Right ventricle myocardium inferior (tissue), 1 donor: ENCODE results near the gene FAM168A. TPM values are rescaled to one million over a fixed set of nuclear protein-coding genes. Genes with fewer than 3 reads are reported as not detected.

Experiments used
- ATAC-seq: fragments of 200-7000 bp; cut with Tn5 transposase; one replicate; pipeline ENCODE4 v1.9.1; 2020; ENCODE audit warnings: mild to moderate bottlenecking, moderate library complexity
- DNase-seq: peaks from one replicate; pipeline ENCODE4 v3.0.0; 2021; ENCODE audit errors: missing footprints
- intact Hi-C: fragments of 100-400 bp; cut with DNase I; formaldehyde crosslinking; loops from one replicate; pipeline ENCODE4 v1.11.0; 2022
- total RNA-seq: library from RNA; stranded (reverse); fragmentation: NEBNext Ultra II Directional; extraction: Animal tissue kit (Norgen Biotek cat#: 25700); gene quantifications from one replicate; pipeline ENCODE4 v1.2.1, GENCODE V29; 2021
- donor health status: DM: no; HTN: yes; CAD: no; lungs with severe emphysema.

FAM168A gene
- total RNA-seq, 1 donor from 2014 or later = 26.2 TPM

DNA sequence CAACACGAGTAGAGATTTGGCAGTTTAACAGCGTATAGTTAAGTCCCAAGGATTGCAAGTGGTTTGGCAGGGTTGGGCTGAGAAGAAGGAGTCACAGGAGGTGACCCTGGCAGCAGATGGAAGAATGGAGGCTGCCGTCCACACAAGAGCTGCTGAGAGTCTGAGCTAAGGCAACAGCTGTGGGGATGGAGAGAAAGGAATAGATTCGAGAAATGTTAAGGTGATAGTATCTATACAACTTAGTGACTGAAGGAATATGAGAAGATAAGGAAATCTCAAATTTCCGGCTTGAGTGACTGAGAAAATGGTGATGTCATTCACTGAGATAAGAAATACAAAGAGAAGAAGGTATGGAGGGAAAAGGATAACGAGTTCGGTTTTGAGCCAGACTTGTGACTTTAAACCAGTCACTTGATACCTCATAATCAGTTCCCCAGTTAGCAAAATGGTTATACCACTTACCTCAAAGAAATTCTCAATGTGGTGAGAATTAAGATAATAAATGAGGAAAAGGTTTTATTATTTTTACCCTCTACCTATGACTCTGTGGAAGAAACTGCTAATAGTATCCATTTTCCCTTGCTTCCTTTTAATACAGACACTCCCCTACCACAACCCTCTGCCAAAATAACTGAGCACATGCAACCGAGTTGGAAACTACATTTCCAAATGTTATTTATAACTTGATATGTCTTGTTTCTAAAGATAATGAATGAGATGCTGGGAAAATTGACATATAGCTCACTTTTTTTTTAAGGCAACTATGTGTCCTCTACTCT, 30.7 kb downstream of the FAM168A start:
- peak; percentile 39 for DNase-seq
- ATAC-seq = peak; percentile 31
- intact Hi-C loops = no loop called here

DNA sequence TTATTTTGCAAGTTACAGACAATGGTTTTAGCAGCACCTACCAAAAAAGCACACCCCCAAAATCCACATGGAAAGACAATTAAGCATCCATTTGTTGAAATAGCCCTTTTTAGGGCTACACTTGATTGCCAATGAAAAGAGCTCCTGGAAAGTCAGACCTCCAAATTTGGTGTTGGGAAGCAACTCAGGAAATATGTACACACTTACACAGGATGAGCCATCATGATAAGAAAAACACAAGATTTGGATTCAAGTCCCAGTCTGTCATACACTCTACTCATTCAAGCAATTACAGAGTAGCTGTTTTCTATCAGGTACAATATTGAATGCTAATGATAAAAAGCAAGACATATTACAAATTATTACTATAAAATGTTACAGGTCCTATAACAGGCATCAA, 31.5 kb downstream of the FAM168A start:
- intact Hi-C loops = no loop called here
- no peak for DNase-seq
- ATAC-seq = no peak

DNA sequence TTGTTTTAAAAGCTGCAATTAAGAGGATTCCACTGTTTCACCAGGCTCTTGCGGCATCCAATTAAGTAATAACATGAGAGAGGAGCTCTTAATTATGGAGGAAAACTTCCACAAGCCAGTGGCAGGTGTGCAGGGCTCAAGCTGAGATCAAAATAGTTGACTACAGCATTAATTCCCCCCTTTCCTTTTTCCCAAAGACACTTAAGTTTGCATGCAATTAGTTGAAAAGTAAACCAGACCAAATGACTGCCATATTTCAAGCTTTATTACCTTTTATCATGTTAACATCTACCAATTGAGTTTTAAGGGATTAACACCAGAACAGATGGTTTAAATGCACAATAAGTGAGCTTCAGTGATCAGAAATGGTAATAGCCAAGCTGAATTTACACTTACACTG, 32.1 kb downstream of the FAM168A start:
- intact Hi-C loops = no loop called here
- DNase-seq = no peak

DNA sequence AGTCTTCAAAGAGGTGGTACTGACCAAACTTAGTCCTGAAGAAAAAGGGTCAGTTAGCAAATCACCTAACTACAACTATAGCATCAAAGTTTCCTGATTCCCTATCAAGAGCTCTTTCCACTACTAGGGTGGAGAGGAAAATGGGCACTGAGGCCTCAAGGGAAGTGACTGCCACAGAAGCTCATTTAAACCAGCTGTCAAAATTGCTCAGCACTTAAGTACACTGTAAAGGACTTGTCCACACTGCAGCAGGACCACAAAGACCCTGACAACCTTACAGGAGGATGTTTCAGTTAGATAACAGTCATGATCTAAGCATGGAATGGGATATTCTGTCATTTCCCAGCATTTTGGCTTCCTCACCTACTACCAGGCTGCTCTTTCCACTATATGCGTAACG, 33.0 kb downstream of the FAM168A start:
- intact Hi-C loops = no loop called here
- ATAC-seq = no peak
- no peak for DNase-seq

More for the DNA sequence above, 32.1 kb downstream of the FAM168A start:
- ATAC-seq = no peak

DNA sequence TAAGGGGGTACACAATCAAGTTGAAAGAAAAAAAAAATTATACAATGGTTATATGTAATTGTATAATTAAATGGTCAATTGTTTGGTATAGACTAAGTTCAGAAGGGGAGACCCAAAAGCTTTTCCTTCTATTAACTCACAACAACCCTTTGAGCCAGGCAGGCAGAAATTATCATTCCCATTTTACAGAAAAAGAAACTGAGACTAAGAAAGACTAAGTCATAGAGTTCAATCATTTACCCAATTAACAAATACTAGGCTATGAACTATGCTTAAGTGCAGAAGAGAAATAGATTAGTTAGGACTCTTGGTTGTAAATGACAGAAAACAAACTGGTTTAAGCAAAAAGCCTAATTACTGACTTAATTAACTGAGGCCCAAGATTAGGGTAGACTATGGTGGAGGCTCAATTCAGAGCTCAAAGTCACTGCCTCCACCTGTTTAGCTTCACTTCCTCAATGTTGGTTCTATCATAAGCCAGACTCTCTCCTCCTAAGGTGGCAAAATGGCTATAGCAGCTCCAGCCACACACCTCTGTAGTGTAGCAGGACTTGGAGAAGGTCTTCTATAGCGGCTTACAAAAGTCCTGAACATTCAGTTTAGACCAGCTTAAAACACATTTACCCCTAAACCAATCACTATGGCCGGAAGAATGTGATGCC, 34.2 kb downstream of the FAM168A start:
- DNase-seq (no peak), ATAC-seq (no peak)
- intact Hi-C loops = no loop called here

DNA sequence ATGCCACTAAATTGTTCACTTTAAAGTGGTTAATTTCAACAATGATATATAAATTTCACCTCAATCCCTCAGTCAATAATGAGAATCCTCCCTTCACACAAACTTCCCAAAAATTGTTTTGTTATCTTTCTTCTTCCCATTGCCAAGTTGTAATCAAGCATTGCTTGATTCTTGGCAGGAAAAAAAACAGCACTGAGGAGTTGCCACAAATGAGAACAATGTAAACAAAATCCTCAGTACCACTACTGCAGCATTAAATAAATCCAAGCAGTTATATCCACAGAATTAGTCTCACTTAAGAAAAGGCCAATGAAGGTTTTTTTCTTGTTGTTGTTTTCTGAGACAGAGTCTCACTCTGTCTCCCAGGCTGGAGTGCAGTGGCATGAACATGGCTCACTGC, 38.2 kb downstream of the FAM168A start:
- no peak for ATAC-seq
- DNase-seq = no peak
- intact Hi-C loops = no loop called here

DNA sequence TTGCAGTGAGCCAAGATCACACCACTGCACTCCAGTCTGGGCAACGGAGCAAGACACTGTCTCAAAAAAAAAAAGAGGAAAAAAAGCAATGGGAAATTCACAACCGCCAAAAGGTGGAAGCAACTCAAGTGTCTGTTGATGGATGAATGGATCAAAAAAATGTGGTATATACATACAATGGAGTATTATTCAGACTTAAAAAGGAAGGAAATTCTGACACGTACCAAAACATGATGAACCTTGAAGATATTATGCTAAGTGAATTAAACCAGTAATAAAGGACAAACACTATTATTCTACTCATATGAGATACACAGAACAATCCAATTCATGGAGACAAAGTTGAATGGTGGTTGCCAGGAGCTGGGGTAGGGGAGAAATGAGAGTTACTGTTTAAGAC, 40.9 kb downstream of the FAM168A start:
- ATAC-seq = no peak

DNA sequence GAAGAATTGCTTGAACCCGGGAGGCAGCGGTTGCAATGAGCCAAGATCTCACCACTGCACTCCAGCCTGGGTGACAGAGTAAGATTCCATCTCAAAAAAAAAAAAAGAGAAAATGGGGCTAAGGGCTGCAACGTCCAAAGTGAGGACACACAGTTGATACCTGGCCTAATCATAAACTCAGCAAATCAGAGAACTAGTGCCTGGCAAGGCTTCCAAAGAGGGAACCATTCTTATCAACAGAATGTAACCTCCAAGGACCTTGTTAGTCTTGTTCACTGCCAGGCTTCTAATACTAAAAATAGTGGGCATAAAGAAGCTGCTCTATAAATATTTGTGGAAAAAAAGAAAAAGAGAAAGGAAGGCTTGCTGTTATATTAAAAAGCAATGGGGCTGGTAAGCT, 42.3 kb downstream of the FAM168A start:
- ATAC-seq = peak; percentile 74
- intact Hi-C loops = no loop called here
- no peak for DNase-seq

More for the DNA sequence above, 40.9 kb downstream of the FAM168A start:
- no peak for DNase-seq
- intact Hi-C loops = no loop called here

DNA sequence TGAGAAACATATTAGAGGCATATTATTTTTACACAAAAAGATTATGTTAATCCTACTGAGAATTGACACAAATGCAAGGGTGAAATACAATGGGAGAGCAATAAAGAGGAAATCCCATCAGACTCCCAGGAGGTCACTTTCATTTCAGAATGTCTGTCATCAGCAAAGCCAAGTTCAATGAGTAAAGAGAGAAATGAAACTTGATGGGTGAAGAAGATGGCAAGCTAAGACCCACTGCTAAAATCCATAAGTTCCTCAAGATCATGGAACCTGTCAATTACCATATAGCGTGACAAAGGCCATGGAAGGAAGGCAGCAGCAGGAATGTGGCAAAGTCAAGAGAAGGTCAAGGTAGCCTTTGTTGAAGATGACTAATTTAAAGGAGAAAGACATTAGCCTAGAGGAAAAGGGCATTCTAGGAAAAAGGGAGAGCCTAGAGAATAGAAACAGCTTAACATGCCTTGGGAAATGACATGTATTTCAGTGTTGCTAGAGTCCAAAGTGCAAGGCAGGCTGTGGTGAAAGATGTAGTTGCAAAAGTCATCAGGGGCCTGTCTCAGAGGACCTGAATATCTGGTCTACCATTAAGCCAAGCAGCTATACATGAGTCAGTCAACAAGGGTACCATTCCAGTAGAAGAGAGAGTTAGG, 43.1 kb downstream of the FAM168A start:
- no peak for DNase-seq
- no peak for ATAC-seq
- intact Hi-C loops = no loop called here

DNA sequence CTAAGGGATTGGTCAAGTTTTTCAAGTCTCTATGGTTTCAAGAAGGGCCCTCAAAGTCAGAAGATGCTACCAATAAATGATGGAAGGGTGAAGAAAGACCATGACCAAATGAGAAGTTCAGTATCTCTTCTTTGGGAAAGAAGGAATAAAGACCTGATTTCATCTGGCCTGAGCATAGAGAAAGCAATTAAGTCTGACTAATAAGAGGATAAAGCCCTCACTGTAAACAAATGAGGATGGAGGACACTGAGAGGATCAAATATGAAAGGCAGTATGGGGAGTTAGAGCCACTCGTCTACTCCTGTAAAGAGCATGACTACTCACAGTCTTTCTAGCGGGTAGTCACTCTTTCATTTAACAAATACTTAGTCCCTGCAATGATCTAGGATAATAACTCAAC, 44.6 kb downstream of the FAM168A start:
- DNase-seq (no peak), ATAC-seq (no peak)
- intact Hi-C loops = no loop called here

DNA sequence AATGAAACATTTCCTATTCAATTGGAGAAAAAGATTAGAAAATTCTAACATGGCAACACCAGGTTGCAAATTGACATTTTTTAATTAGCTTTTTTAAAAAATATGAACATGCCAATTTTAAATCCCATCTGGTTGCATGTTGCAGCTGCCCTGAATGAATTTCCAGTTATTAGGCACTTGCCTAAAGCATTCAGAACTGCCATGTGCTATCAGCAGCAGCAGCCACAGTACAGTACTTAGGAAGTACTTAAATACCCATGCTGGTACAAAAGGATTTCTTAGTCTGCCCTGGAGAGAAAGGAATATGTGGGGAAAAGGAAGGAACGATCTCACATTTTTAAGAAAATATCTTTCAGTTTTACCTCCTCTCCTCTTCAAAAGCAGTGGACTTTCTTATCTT, 46.2 kb downstream of the FAM168A start:
- peak; percentile 64 for ATAC-seq
- intact Hi-C loops = no loop called here
- no peak for DNase-seq

DNA sequence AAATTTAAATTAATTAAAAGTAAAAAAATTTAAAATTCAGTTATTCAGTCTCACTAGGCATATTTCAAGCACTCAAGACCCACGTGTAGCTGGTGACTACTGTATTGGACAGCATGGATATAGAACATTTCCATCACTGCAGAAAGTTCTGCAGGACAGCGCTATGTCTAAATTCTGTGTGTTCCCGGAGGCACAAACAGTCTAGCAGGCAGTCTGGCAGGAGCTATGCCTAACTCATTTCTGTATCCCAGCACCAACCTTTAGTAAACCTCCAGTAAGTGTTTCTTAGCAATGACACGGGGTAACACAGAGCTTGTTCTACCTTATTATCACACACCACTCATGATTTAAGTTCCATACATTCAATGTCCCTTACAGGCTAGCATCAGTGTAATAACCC, 48.5 kb downstream of the FAM168A start:
- ATAC-seq = peak; percentile 38
- DNase-seq = no peak
- intact Hi-C loops = no loop called here

DNA sequence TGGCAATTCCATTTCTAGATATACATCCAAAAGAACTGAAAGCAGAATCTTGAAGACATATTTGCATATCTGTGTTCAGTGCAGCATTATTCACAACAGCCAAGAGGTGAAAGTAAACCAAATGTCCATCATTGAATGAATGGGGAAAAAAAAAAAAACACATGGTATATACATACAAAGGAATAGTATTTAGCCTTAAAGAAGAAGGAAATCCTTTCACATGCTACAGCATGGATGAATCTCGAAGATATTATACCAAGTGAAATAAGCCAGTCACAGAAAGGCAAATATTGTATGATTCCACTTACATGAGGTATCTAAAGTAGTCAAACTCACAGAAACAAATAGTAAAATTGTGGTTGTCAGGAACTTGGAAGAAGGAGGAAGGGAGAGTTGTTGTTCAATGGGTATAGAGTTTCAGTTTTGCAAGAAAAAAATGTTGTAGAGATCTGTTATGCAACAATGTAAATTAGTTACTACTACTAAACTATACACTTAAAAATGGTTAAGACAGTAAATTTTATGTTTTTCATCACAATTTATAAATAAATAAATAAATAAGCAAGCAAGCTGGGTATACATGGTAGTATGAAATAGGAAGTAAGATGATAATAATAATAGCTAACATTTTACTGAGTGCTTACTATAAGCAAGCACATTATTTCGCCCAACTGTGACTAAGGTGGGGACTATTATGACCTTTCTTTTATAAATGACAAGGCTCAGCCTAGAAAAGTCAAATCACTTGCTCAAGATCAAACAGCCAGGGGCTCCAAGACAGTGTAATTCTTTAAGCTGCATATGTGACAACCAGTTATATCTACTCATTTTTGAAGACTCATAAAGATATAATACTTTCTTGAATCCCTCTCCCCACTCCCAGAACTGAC, 50.0 kb downstream of the FAM168A start:
- DNase-seq (no peak), ATAC-seq (no peak)
- intact Hi-C loops = no loop called here

DNA sequence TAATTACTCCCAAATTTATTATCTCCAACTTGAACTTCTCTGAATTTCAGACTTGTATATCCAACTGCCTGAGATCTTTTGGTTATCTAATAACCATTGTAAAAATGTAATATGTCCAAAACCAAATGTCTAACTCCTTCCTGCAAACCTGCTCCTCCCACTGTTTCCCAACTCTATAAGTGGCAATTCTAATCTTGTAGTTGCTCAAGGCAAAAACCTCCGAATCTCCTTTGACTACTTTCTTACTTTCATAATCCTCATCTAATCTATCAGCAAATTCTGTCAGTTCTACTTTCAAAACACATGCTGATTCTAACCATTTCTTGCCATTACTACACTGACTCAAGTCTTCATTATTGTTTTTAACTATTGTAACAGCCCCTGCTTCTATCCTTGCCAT, 55.7 kb downstream of the FAM168A start:
- ATAC-seq (no peak), DNase-seq (no peak)
- intact Hi-C loops = no loop called here

DNA sequence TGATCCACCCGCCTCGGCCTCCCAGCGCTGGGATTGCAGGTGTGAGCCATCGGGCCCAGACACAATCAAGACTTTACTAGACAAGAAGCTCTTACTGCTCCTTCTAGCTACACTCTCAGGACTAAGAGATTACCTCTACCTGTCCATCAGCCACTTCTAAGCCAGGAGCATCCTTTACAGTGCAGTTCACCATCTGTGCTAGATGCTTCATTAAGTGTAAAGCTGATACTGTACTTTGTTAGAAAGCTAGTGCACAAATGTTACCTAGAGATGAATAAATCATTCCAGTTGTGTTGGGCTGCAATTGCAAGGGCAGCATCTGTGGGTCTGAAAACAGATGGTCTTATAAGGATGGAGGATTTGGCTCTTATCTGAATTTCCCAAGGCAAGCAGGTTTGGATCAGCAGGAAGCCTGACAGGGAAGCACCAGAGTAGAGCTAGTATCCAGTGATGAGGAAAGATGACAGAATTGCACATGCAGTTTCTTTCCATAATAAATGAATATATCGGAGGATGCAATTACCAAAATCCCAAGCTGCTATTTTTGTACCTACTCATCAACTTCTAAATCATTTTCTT, 58.3 kb downstream of the FAM168A start:
- no peak for DNase-seq
- intact Hi-C loops = no loop called here
- no peak for ATAC-seq

DNA sequence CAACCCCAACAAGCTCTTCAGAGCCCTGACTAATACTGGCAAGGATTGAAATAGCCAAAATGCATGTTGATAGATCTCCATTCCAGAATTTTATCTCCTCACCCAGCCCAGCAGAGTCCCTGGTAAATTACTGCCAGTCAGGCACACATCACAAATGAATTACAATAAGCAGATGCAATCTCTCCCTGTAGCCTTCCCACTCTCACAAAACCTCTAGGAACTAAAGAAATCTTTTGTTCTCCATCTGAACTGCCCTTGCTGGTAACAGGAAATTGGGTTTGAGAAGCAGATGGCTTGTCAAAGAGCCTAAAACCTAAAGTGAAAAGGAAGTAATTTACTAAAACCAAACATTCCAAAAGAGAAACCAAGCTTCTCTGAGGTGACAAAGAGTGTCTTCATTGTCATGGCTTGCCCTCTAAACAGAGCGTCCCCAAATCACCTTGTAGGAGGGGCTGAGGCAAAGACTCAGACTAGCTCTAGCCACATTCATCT, 59.5 kb downstream of the FAM168A start:
- ATAC-seq = no peak
- intact Hi-C loops = no loop called here

DNA sequence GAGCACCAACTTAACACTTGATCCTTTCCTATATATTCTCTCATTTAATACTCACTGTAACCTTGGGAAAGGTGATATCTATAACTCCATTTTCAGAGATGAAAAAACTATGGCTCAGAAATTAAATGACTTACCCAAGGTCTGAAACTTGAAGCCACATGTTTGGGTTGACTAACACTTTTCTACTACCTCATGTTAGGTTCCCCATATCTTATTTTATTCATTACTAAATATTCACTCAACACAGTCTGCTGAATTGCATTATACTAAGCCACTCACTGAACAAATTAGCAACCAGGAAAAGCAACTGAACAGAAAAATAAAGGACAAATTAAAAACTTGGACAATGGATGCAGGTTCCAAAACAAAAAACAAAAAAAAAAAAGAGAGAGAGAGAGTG, 59.9 kb downstream of the FAM168A start:
- ATAC-seq (no peak), DNase-seq (no peak)
- intact Hi-C loops = no loop called here

More for the DNA sequence above, 59.5 kb downstream of the FAM168A start:
- no peak for DNase-seq

DNA sequence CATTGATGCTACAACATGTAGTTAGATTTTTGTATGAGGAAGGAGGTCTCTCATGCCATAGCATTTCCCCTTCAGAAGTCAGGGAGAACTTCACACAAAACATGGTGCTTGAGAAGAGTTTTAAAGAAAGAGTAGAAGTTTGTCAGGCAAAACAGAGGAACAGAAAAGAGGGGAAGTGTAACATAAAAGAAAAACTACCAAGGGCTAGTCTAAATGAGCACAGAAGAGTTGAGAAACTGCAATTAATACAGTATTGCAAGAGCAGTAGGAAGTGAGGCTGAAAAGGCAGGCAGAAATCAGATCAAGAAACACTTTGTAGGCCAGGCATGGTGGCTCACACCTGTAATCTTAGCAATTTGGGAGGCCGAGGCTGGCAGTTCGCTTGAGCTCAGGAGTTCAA, 61.0 kb downstream of the FAM168A start:
- DNase-seq (no peak), ATAC-seq (no peak)
- intact Hi-C loops = no loop called here

DNA sequence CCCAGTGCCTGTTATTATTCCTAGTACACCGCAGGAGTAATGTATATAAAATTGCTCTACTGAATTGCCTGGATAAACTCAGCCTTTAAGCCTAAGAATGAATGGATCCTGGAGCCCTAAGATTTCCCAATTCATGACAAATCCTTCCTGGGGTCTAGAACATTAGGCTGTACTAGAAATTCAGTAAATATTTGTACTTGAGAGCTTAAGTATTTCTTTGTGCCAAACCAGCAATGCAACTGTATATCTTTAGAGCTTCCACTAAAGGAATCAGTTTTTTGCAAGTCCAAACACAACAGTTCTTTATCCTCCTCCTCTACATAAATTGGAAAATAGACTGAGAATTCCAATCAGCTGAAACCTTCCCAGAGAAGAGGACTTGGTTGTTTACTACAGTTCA, 65.6 kb downstream of the FAM168A start:
- intact Hi-C loops = no loop called here
- ATAC-seq (no peak), DNase-seq (no peak)
